HepG2 (cell line): ENCODE data around the gene TTC1. TPM values are rescaled to one million over a fixed set of nuclear protein-coding genes. Genes with fewer than 3 reads are reported as not detected.

Experiments used
- ATAC-seq: fragments of 200-7000 bp; cut with Tn5 transposase; 3 replicates; pipeline ENCODE4 v1.9.1; 2020; ENCODE audit warnings: mild to moderate bottlenecking, moderate library complexity
- BruUV-seq: library from RNA; stranded (reverse); fragments of 400-500 nt; replicated peaks from 2 replicates; lab custom pipeline; 2021; lab: Mats Ljungman, UMichigan
- CTCF ChIA-PET: fragments of 300-600 bp; formaldehyde crosslinking; extraction: SDS; loops from one replicate; lab custom pipeline; 2021; ENCODE audit warnings: low total read pairs, inconsistent platforms, low intra/inter-chr PET ratio; lab: Yijun Ruan, JAX
- POLR2A ChIA-PET: fragments of 350-600 bp; sonication (Branson Sonifier 250); formaldehyde crosslinking; loops from one replicate; lab custom pipeline; 2020; ENCODE audit warnings: antibody characterized with exemption, inconsistent platforms; lab: Yijun Ruan, JAX
- DNase-seq: peaks from one replicate; pipeline ENCODE4 v3.0.0-alpha.2; 2015; ENCODE audit warnings: low spot score
- FAIRE-seq: peaks from 3 replicates; lab custom pipeline; 2011; peaks lifted over from hg19 to GRCh38; lab: Jason Lieb, UNC
- H2AFZ ChIP-seq: one replicate; pipeline ENCODE4 v1.6.1; 2011; ENCODE audit warnings: low read length, inconsistent platforms
- H3K27ac ChIP-seq: fragments of 300-600 bp; 3 replicates; pipeline ENCODE4 v1.8.0; 2011; ENCODE audit warnings: mixed run types, mild to moderate bottlenecking, mixed read lengths, low read length, inconsistent platforms; ENCODE audit not compliant: insufficient read depth; ENCODE audit errors: extremely low read length
- H3K27me3 ChIP-seq, 2 experiments: fragments of 200-600 bp in 1 of 2; 2 replicates in 1 of 2; 3 replicates in 1 of 2; pipeline versions ENCODE4 v1.6.0 to v1.8.0; 2011; ENCODE audit warnings: low read length in 2 of 2, mild to moderate bottlenecking in 2 of 2, moderate library complexity in 2 of 2, inconsistent platforms in 1 of 2; ENCODE audit not compliant: insufficient read depth in 2 of 2, control insufficient read depth in 1 of 2
- H3K36me3 ChIP-seq, 2 experiments: fragments of 200-600 bp in 1 of 2; replicated peaks in 1 of 2; 2 replicates in 1 of 2; 3 replicates in 1 of 2; pipeline versions ENCODE4 v1.5.1 to v1.8.0; 2011; ENCODE audit warnings: low read length in 2 of 2, inconsistent platforms in 1 of 2; ENCODE audit not compliant: insufficient read depth in 2 of 2, control insufficient read depth in 1 of 2
- H3K4me1 ChIP-seq: 2 replicates; pipeline ENCODE4 v1.5.1; 2012; ENCODE audit warnings: low read length, inconsistent platforms; ENCODE audit not compliant: insufficient read depth
- H3K4me2 ChIP-seq: 2 replicates; pipeline ENCODE4 v1.6.0; 2011; ENCODE audit warnings: low read depth, low read length, inconsistent platforms
- H3K4me3 ChIP-seq, 3 experiments: fragments of 200-600 bp in 1 of 3; sonication (generic), shearing (Covaris generic) in 1 of 3; replicated peaks in 1 of 3; 2 replicates each; pipeline ENCODE4 v1.5.1; 2011 to 2016; ENCODE audit warnings: low read length in 3 of 3, inconsistent platforms in 2 of 3, low read depth in 2 of 3, mild to moderate bottlenecking in 2 of 3, control low read depth in 1 of 3, mixed read lengths in 1 of 3; ENCODE audit not compliant: insufficient read depth in 1 of 3
- H3K79me2 ChIP-seq: one replicate; pipeline ENCODE4 v1.6.1; 2011; ENCODE audit warnings: low read length, inconsistent platforms; ENCODE audit not compliant: insufficient read depth
- H3K9ac ChIP-seq: 2 replicates; pipeline ENCODE4 v1.6.0; 2011; ENCODE audit warnings: mild to moderate bottlenecking, low read depth, low read length, inconsistent platforms; ENCODE audit not compliant: insufficient read depth
- H3K9me3 ChIP-seq: 2 replicates; pipeline ENCODE4 v1.5.1; 2012; ENCODE audit warnings: mild to moderate bottlenecking, low read length
- H4K20me1 ChIP-seq: 2 replicates; pipeline ENCODE4 v1.6.0; 2011; ENCODE audit warnings: inconsistent platforms, mild to moderate bottlenecking, low read length, moderate library complexity; ENCODE audit not compliant: insufficient read depth
- NFYB ChIP-seq: sonication (generic); formaldehyde crosslinking; IDR thresholded peaks from 2 replicates; pipeline ENCODE4 v1.4.0; 2020; ENCODE audit warnings: missing genetic modification reagents
- PPARG ChIP-seq: conservative IDR thresholded peaks from 2 replicates; pipeline ENCODE4 v1.6.1; 2016; ENCODE audit warnings: missing biosample characterization, missing genetic modification reagents
- SKI ChIP-seq: fragments of 450-650 bp; IDR thresholded peaks from one replicate; pipeline ENCODE4 v1.6.1; 2018; ENCODE audit warnings: mild to moderate bottlenecking; ENCODE audit not compliant: partially characterized antibody
- USF2 ChIP-seq, 2 experiments: sonication (generic) in 1 of 2; formaldehyde crosslinking in 1 of 2; IDR thresholded peaks; 2 replicates each; pipeline versions ENCODE4 v1.5.1 to v1.6.1; 2011 to 2020; ENCODE audit warnings: borderline replicate concordance in 1 of 2, low read depth in 1 of 2, low read length in 1 of 2, mild to moderate bottlenecking in 1 of 2, missing genetic modification reagents in 1 of 2, moderate library complexity in 1 of 2
- ZC3H13 ChIP-seq: sonication (generic); formaldehyde crosslinking; IDR thresholded peaks from 2 replicates; pipeline ENCODE4 v1.8.1; 2023; ENCODE audit warnings: mild to moderate bottlenecking, missing genetic modification reagents, moderate library complexity
- ZNF7 ChIP-seq: IDR thresholded peaks from 2 replicates; pipeline ENCODE4 v1.6.1; 2016; ENCODE audit warnings: missing biosample characterization, missing genetic modification reagents
- WGBS: methylation state at CpG from one replicate; pipeline ENCODE4 v1.1.6; 2017; ENCODE audit warnings: low lambda C conversion rate; 5-methylcytosine and 5-hydroxymethylcytosine counted together
- in situ Hi-C: cut with HindIII; loops from 2 replicates; pipeline ENCODE4 v1.10.0; 2017; ENCODE audit warnings: low pct_unique_long_range_greater_than_20kb; ENCODE audit not compliant: extremely low pct_ligation_motif_present
- intact Hi-C: fragments of 100-400 bp; cut with micrococcal nuclease; formaldehyde crosslinking; loops from one replicate; pipeline ENCODE4 v1.10.0; 2022; ENCODE audit not compliant: unreplicated experiment
- polyA plus RNA-seq, 8 experiments: library from polyadenylated mRNA; depleted of rRNA in 3 of 8; stranded (reverse) in 7 of 8; unstranded in 1 of 8; fragments of >200 nt; fragmentation: Illumina TruSeq in 4 of 8; extraction: Trizol in 4 of 8; gene quantifications; 2 replicates each; pipeline versions ENCODE4 v1.2.1 to v1.2.3, GENCODE V29; 2011 to 2016; ENCODE audit warnings: low read depth in 4 of 8, missing spikeins in 1 of 8, mixed read lengths in 1 of 8; ENCODE audit not compliant: insufficient read depth in 1 of 8
- total RNA-seq, 5 experiments: library from RNA; depleted of rRNA; stranded (reverse); fragments of >200 nt; fragmentation: Illumina TruSeq; extraction: Trizol; gene quantifications; 2 replicates each; pipeline ENCODE4 v1.2.3, GENCODE V29; 2016; ENCODE audit warnings: low read depth in 1 of 5
- TF ChIP-seq, protein P1 (sequence below): sonication (generic); formaldehyde crosslinking; IDR thresholded peaks from 2 replicates; pipeline ENCODE4 v1.8.0; 2022; ENCODE audit warnings: mild to moderate bottlenecking, missing genetic modification reagents

The TTC1 gene
- total and polyA plus RNA-seq, 2 of the 13 experiments (the other 11 are each of a cell fraction or from before 2014, with no cell fraction given) = 16.1 to 72.1 TPM

GRCh38 chr5:160023908-160024630, 15.1 kb downstream of the TTC1 start (continued):
- TF ChIP-seq USF2 (IDR thresholded peaks at IDR 0.05; ENCODE audit: low read depth, low read length) = no peak
- TF ChIP-seq USF2 (CRISPR knock-in tag; IDR thresholded peaks at IDR 0.05; ENCODE audit: borderline replicate concordance) = no peak
- TF ChIP-seq ZC3H13 (CRISPR knock-in tag) = no peak
- TF ChIP-seq, protein P1, sequence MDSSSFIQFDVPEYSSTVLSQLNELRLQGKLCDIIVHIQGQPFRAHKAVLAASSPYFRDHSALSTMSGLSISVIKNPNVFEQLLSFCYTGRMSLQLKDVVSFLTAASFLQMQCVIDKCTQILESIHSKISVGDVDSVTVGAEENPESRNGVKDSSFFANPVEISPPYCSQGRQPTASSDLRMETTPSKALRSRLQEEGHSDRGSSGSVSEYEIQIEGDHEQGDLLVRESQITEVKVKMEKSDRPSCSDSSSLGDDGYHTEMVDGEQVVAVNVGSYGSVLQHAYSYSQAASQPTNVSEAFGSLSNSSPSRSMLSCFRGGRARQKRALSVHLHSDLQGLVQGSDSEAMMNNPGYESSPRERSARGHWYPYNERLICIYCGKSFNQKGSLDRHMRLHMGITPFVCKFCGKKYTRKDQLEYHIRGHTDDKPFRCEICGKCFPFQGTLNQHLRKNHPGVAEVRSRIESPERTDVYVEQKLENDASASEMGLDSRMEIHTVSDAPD = no peak

GRCh38 chr5:160029004-160029403, 20.1 kb downstream of the TTC1 start:
- intact Hi-C loops = no loop called here
- Histone ChIP-seq H3K27ac (no peak overlapping the region), H3K36me3 (peaks cover under 1 to 22% of the 10 kb centered on the region in 2 experiments; a peak in 3 of 5 replicates), H3K79me2 (peaks cover 5% of the 10 kb centered on the region), H3K27me3 (no peaks in the 10 kb centered on the region), H3K4me2 (no peak overlapping the region), H2AFZ (no peak overlapping the region), H3K4me1 (peaks cover 10% of the 10 kb centered on the region; the same call in 1 of the 2 replicates), H3K9ac (no peak overlapping the region), H4K20me1 (no peaks in the 10 kb centered on the region), H3K9me3 (no peaks in the 10 kb centered on the region), H3K4me3 (no peak overlapping the region)
- BruUV-seq = no TSS peak
- in situ Hi-C loops = no loop called here
- ChIA-PET POLR2A (no interaction called here), CTCF (no interaction called here)
- FAIRE-seq (no peak), DNase-seq (no peak), ATAC-seq (no peak)
- TF ChIP-seq PPARG (CRISPR knock-in tag) (no peak), ZNF7 (CRISPR knock-in tag) (no peak), SKI (no peak), NFYB (no peak)
- 100% methylated on average over 1 of the region's 1 CpG for WGBS
